Measurements from ENCODE around the gene ATP6AP2.
A peak's percentile ranks its signal among the peaks of the same experiment; 100 is the strongest.

DNA sequence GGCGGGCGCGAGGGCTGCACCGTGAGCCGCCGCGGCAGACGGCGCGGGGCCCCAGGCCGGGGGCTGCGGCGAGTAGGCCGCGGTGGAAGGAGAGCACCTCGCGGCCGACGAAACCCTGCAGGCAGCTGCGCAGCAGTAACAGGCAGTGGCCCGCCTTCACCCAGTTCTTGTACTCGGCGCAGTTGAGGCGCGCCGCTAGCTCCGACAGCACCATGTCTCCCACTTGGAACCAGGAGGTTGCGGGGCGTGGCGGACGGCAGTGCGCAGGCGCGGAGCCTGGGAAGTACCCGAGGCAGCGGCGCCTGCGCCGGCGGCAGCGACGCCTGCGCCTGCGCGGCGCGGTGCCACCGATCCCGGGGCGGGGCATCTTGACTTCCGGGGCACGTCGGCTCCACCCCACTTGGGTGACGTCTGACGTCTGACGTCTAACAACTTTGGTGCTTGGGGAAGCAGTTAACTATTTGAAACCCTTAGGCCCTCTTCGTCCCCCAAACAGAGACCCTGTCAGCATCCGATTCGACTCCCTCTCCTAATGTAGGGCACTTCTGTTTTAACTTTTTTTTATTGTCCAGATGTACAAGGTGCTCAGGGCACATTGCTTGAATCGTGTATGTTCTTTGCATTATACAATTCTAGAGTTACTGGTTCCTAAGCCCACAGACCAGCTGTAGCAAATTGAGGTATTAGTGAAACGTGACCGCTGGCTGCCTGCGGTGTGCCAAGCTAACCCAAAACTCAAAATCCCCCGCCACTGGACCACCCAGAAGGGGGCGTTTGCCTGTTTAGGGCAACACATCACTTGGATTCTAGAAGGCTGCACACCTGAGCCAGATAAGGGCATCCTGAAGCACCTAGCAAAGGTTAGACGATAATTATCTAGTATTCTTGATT, 66.8 kb downstream of the ATP6AP2 start, which contains the start of gene CXorf38:
- TF ChIP-seq NR2F1 (CRISPR knock-in tag; IDR thresholded peaks at IDR 0.05): no peak
- TF ChIP-seq POLR2A (IDR thresholded peaks at IDR 0.05; ENCODE audit: insufficient read depth in 1 of 2, low read depth in 2 of 2, low read length in 2 of 2): peak; percentile 20 to 81; a peak in 3 of 4 replicates
- TF ChIP-seq, protein P1, sequence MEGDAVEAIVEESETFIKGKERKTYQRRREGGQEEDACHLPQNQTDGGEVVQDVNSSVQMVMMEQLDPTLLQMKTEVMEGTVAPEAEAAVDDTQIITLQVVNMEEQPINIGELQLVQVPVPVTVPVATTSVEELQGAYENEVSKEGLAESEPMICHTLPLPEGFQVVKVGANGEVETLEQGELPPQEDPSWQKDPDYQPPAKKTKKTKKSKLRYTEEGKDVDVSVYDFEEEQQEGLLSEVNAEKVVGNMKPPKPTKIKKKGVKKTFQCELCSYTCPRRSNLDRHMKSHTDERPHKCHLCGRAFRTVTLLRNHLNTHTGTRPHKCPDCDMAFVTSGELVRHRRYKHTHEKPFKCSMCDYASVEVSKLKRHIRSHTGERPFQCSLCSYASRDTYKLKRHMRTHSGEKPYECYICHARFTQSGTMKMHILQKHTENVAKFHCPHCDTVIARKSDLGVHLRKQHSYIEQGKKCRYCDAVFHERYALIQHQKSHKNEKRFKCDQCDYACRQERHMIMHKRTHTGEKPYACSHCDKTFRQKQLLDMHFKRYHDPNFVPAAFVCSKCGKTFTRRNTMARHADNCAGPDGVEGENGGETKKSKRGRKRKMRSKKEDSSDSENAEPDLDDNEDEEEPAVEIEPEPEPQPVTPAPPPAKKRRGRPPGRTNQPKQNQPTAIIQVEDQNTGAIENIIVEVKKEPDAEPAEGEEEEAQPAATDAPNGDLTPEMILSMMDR (CRISPR knock-in tag; IDR thresholded peaks at IDR 0.05): 0 out of 2 replicates have a peak, but pooled peaks have one; percentile 19
- TF ChIP-seq, protein P2, sequence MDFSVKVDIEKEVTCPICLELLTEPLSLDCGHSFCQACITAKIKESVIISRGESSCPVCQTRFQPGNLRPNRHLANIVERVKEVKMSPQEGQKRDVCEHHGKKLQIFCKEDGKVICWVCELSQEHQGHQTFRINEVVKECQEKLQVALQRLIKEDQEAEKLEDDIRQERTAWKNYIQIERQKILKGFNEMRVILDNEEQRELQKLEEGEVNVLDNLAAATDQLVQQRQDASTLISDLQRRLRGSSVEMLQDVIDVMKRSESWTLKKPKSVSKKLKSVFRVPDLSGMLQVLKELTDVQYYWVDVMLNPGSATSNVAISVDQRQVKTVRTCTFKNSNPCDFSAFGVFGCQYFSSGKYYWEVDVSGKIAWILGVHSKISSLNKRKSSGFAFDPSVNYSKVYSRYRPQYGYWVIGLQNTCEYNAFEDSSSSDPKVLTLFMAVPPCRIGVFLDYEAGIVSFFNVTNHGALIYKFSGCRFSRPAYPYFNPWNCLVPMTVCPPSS (IDR thresholded peaks at IDR 0.05): no peak
- TF ChIP-seq CCAR2 (optimal IDR thresholded peaks at IDR 0.05; ENCODE audit: low read depth, low read length): no peak
